SK-MEL-5 (cell line): ENCODE measurements around the gene KCNJ12. TPM values are rescaled to one million over a fixed set of nuclear protein-coding genes. Genes with fewer than 3 reads are reported as not detected.

Experiments used
- DNase-seq: peaks from one replicate; pipeline ENCODE4 v3.0.0-alpha.2; 2016; ENCODE audit warnings: low read depth, low spot score
- in situ Hi-C: cut with HindIII; loops from 2 replicates; pipeline ENCODE4 v1.10.0; 2016; ENCODE audit warnings: low sequenced_read_pairs, high pct_unique_total_duplicates, low pct_unique_long_range_greater_than_20kb
- total RNA-seq: library from RNA; depleted of rRNA; stranded (reverse); fragments of >200 nt; shearing (Covaris generic); gene quantifications from 2 replicates; pipeline ENCODE4 v1.2.3, GENCODE V29; 2014

The KCNJ12 gene
- total RNA-seq, 1 experiment from 2014 or later, result 0.48 TPM

DNA sequence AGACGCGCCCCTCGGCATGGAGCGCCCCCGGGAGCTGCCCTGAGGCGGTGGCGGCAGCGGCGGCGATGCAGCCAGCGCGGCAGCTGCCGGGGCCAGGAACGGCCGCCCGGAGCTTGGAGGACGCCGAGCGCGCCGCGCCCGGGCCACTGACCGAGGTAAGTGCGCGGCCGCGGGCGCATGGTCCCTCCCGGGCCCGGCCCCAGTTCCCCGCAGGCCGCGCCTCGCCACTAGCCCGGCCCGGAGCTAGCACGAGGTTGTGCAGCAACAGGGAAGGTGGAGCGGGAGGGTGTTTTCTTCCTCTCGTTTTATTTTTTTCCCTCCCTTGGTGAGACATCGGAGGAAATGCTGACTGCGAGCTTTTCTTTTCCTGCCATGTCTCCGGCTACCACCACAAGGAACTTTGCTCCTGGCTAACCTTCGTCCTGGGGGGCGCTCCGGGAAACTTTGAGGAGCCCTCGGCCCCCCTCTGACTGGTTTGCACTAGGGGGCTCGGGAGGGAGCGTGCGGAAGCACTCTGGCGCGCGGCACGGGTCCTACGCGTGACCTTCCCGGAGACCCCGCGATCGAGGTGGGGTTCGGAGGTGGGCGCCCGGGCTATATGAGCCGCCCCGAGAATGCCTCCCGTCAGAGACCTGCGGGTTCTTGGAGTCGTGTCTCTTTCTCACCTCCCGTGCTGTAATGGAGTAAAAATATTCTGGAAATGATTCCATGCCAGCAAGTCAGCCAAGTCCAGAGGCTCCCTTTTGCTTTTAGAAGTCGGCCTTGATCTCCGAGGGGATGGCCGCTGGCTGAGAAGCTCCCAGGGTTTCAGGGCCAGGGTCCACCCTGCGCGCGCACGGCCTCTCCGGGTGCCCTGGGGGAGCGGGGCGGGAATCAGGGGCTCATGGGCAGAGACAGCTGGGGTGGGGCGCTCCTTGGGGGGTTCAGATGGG, 868 bp downstream of the KCNJ12 start:
- DNase-seq, result no peak
- in situ Hi-C loops, result no loop called here

DNA sequence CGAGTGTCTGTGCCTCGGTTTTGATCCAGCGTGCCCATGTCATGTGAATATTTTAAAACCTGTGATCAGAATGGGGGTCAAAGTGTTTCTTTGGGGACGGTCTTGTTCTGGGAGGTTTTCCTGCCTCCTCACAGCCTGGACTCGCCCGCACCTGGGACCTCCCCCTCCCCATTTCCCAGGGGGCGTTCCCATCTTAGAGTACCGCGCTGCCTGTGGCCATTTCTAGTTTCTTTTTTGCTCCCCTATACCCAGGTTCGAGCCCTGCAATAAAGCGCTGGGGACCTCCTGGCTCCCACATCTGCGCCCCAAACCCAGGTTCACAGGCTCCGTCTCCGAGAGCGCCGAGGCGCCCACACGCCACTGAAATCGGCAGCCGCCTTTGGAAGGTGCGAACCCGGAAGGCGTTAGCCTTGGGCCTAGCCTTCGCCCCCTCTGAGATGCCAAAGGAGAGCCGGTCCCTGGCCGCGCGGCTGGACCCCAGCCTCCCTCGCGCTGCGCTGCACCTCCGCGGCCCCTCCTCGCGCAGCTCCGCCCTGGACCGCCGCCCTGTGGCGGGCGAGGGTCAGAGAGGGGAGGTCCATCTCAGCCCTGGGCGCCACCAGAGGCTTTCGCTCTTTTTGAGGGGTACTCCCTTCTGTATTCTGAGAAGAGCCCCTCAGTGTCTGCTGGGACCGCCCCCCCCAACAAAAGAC, 1.7 kb downstream of the KCNJ12 start:
- in situ Hi-C loops, result no loop called here
- DNase-seq, result no peak

DNA sequence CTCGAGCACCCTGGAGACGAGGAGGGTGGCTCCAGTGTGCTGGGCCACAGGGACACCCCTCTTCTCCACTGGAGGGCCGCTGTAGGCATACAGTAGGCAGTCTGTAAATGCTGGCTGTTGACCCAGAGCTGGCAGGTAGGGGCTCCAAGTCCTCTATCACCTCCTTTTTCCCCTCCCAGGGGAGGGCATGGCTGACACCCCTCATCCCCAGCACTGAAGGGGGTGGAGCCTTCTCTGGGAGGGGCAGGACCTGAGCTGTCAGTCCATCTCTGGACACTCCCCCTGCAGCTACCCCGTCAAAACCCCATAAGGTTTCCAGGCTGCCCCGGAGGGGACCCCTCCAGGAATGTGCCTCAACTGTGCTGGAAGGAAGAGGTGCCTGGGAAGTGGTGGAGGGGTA, 2.4 kb downstream of the KCNJ12 start:
- DNase-seq, result no peak
- in situ Hi-C loops, result no loop called here

DNA sequence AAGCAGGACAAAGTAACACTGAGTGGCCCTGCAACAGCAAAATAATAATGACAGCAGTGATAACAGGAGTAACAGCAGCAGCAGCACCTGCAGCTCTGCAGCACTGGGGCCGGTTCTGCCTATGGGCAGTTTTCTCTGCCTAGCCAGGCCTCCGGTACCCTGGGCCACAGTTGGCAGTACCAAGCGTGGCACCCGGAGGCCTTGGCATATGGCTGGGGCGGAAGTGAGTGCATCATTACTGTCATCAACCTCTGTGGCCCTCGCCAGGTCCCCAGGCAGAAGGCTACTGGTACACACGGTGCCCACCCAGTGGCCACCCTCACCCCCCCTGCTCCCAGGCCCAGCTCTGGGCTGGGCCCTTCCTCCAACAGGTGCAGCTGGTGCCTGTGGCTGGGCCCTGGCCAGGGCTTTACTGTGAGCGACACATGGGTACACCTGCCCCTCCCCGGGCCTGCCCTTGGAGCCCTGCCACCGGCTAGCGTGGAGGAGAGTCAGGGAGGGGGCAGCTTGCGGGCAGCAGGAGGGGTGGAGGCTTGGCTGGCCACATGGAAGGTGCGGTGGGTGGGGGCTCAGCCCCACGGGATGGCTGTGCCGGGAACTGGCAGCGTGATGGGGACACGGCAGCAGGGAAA, 3.0 kb downstream of the KCNJ12 start:
- in situ Hi-C loops, result no loop called here
- no peak for DNase-seq

DNA sequence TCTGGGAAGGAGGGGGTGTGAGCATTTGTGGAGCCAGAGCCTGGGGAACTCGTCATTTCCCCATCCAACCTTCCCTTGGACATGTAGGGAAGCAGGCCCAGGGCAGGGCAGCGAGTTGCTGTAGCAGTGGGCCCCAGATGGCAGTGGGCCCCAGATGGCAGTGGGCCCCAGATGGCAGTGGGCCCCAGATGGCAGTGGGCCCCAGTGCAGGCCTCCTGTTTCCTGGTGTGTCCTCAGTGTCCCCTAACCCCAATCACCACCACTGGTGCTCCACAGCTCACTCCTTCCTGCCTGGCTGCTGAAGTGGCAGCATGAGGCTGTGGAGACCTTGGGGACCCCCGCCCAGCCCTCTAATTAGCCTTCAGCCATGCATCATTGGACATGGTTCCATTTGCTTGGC, 4.5 kb downstream of the KCNJ12 start:
- in situ Hi-C loops, result no loop called here
- DNase-seq, result no peak

DNA sequence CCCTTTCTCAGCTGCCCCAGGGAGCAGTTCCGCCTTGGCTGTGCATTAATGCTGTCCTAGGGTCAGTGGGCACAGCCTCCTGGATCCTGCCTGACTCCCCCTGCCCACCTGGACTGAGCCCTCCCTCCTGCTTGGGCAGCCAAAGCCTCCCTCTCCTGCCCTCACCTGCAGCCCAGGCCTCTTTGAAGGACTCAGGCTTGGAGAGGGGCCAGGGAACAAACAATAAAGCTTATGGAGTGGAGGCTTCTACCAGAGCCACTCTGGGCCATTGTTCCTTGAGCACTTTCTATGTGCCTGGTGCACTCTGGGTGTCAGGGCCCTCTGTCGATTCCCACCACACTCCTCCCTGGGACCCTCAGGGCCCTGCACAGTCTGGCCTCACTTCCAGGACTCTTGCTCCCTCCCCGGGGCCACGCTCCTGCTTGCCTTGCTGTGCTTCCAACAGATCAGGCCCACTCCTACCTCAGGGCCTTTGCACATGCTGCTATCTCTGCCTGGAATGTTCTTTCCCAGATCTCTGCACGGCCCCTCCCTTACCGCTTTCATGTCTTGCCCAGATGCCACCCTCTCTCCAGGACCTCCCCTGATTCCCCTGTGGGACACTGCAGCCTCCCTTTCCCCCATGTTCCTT, 5.0 kb downstream of the KCNJ12 start:
- no peak for DNase-seq
- in situ Hi-C loops, result no loop called here

DNA sequence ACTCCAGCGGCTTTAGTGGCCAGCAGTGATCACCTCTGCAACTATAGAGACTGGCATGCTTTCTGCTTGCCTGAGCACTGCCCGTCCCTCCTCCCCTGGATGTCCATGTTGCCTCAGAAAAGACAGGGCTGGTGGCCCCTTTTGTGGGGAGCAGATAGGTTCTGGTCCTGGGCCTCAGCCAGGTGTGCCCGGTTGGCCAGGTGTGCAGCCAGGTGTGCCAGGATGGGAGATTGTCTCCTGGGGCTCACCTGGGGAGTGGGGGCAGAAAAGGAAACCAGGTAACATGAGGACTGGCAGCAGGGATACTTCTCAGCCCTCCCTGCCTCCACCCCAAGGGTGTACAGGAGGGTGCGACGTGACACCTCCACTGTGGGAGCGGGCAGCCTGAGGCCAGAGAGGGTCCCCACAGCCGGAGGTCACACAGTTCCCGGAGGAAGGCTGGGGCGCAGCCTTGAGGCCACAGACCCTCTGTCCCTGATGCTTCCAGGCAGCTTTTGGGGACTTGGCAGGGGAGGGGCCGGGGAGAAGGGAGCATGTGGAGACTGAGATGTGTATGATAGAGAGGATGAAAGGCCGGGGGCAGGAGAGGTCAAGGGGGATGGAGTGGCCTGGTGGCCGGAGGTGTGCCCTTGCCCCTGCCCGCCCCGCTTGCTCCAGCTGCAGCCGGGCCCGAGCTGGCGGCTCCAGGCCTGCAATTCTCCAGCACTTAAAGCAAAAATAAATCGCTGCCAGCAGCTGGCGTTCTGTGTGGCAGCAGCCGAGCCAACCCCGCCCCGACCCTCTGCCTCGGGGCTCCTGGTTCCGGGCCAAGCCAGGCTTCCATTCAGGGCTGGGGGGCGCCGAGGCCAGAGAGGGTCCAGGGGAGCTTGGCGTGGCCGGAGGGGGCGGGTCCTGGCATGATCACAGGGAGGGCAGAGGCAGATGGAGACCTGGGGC, 6.7 kb downstream of the KCNJ12 start:
- in situ Hi-C loops, result no loop called here
- no peak for DNase-seq

DNA sequence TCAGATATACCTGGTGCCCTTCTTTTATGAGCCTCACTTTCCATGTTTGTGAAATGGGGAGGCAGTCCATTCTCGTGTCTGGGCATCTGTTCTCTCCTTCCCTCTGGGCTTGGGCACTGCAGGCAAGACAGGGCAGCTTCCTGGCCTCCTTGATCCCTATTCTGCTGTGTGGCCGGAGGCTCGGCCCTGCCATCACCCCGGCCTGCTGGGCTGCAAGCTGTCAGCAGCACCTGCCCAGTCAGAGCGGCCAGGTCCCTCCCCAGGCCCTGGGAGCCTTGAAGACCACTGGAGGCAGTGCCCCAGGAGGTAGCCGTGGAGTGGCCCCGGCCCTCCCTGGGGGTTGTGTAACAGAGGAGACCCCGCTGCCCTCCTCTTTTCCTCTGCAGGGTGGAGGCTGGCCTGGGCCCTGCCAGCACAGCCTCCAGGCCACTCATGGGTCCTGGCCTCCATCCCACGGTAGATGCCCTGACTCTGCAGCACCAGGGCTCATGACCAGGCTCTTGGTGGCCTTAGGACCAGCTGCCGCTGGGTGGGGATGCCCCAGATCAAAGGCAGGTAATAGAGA, 9.2 kb downstream of the KCNJ12 start:
- in situ Hi-C loops, result no loop called here
- DNase-seq, result no peak

DNA sequence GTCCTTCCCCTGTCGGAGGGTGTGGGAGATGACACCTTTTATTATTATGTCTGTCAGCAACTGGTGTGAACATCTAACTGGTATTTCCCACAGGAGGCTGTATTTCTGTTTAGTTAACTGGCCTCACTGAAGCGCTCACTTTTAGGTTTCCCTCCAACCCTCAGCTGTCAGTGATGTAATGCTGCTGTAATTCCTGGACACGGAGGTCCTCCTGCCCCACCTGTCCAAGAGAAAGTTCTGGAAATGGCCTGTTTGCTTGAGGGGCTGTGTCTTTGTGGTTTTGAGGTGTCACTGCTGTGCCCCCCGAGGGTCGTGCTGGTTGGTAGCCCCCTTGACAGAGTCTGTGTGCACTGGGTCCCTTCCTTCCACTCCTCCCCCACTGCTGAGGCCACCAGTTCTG, 11.5 kb downstream of the KCNJ12 start:
- DNase-seq, result no peak
- in situ Hi-C loops, result no loop called here

DNA sequence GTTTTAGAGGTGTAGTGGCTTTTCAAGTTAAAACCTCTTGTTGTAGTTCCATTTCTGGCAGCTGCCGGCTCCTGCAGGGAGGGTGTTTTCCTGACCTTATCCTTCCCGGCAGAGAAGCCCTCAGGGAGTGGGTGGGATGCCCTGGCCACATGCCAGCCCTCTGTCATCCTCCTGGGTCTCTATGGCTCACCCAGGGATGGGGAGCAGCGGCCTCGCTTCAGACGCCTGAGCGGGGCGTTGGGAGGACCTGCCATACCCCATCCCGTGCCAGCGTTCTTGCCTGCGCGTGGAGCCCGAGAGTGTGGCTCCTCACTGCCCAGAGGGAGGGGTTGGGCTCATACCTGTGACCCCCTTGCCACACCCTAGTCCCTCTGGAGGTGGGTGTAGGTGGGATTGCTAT, 11.9 kb downstream of the KCNJ12 start:
- in situ Hi-C loops, result no loop called here
- no peak for DNase-seq

DNA sequence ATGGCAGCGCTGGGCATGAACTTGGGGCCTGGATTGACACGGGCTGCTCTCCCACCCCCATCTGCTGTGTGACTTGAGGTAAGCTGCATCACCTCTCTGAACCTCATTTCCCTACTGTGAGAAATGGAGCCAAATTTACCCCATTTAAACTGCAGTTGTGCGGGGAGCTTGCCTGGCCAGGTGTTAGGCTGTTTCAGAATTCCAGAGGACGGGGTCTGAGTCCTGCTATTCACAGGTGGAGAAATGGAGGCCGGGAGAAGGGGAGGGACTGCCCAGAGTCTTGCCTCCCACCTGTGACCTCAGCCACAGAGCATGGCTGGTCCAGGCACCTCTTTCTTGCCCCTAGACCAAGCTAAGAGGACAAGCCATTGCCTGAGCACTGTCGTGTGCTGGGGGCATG, 12.8 kb downstream of the KCNJ12 start:
- in situ Hi-C loops, result no loop called here
- no peak for DNase-seq

DNA sequence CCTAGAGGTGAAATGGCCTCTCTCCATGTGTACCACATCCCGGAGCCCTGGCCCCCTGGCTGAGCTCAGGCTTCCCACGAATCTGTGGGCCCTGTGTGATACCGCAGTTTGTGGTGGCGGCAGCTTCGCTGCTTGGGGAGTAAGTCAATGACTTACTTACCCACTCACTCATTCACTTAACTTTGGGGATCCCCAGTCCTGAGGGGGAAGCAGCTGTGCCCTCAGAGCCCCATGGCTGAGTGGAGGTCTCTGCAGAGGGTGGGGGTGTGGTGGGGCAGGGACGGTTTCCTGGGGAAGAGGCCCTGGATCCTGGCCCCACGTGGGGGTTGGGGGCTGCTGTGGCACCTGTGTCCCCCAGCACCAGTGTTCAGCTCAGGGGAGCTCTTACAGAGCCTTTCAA, 13.2 kb downstream of the KCNJ12 start:
- no peak for DNase-seq
- in situ Hi-C loops, result no loop called here

DNA sequence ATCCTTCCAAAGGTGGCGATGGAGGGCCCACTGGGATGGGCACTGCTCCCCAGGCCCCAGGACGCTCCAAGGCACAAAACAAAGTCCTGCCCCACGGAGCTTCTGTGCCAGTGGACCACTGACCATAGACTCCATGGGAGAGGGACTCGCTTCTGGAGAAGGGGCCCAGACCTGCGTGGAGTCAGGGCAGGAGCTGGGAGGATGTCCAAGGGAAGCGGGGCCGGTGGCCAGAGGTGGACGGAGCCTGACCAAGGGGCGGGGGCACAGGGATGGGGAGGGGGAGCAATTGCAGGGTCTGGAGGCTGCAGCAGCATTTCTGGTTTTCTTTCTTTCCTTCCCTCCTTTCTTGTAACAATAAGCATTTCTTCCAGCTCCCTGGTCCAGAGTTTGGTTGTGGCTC, 14.1 kb downstream of the KCNJ12 start:
- in situ Hi-C loops, result no loop called here
- no peak for DNase-seq

DNA sequence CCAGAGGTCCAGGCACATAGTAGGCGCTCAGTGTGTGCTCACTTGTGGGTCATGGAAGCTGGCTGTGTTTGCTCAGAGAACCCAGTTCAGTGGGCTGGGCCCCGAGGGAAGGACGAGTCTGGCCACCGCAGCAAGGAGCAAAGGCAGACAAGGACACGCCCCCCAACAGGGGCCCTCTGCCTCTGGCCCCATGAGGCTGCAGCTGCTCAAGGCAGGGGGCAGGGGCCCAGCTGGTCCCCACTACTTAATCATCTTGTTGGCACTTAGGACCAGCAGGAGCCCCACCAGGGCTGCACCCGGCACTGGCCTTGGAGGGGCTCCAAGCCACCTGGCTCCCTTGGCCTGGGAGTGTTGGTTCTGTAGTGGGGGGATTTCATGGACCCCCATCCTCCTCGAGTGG, 16.1 kb downstream of the KCNJ12 start:
- DNase-seq, result no peak
- in situ Hi-C loops, result no loop called here

DNA sequence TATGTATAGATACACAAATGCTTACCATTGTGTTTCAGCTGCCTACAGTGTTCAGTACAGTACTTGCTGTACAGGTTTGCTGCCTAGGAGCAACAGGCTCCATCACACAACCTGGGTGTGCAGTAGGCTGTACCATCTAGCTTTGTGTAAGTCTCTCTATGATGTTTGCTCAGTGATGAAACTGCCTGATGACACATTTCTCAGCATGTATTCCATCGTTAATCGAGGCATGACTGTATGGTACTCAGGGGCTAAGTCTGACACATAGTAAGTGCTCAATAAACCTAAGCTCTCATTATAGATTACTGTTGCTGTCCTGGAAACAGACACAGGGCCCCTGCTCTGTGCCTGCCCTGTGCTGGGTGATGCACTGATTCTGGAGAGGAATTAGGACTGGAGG, 18.1 kb downstream of the KCNJ12 start:
- in situ Hi-C loops, result no loop called here
- DNase-seq, result no peak

DNA sequence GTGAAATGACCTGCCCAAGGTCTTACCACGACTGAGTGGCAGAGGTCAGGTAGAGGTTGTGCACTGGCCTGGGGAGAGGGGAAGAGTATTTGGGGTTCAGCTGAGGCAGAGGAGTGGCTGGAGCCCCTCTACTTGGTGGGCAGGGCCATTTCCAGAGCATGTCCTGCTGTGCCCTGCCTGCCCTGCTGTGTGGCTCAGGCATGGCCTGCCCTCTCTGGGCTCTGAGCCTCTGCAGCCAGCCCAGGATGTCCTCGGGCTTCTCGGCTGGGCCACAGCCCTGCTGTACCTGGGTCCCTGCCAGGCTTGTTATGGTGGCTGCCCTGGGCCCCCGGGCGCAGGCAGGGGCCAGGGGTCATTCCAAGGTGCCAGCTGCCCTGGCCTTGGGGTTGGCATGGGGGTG, 19.6 kb downstream of the KCNJ12 start:
- in situ Hi-C loops, result no loop called here
- no peak for DNase-seq

DNA sequence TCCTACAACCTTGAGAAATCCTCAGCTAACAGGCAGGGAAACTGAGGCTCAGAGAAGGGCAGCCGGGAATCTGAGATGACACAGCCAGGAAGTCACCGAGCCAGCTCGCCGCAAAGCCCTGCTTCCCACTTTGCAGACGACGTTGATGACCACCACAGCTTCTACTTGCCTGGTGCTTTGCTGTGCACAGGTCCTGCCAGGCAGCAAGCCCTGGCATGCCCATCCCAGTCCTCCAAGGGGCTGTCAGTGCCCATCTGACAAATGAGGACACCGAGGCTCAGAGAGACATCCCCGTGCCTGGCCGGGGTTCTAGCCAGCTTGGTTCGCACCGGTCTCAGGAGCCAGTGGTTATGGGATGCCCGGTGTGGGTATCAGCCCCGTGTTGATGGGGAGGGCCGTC, 20.1 kb downstream of the KCNJ12 start:
- in situ Hi-C loops, result no loop called here
- no peak for DNase-seq
